Right forelimb (tissue), 1 donor: ENCODE measurements around the gene ANKRD18A.
"Not testable (repeated sequence)": the region's sequence is repeated elsewhere in the genome, so short reads cannot be mapped to it uniquely, and the experiment has no call there.

Experiments
- DNase-seq: peaks from one replicate; pipeline ENCODE4 v3.0.0-alpha.2; 2018

The ANKRD18A gene

DNA sequence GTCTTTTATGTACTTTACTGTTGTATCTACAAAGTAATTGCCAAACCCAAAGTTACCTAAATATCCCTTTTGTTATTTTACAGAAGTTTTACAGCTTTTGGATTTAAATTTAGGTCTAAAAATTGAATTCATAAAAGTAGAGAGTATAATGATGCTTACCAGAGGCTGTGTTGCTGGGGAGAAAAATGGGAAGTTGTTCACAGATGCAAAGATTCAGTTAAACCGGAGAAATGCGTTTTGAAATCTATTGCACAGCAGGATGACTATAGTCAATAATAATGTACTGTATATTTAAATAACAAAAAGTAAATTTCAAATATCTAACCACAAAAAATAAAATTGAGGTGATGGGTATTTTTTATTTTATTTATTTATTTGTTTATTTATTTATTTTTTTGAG is 2.6 kb upstream of the ANKRD18A start:
- DNase-seq: no peak

GRCh38 chr9:38622288-38622674 is 1.9 kb upstream of the ANKRD18A start:
- DNase-seq: no peak

- no peak for DNase-seq
These were observed 1.3 kb upstream of the ANKRD18A start for GRCh38 chr9:38621434-38622287.

DNA sequence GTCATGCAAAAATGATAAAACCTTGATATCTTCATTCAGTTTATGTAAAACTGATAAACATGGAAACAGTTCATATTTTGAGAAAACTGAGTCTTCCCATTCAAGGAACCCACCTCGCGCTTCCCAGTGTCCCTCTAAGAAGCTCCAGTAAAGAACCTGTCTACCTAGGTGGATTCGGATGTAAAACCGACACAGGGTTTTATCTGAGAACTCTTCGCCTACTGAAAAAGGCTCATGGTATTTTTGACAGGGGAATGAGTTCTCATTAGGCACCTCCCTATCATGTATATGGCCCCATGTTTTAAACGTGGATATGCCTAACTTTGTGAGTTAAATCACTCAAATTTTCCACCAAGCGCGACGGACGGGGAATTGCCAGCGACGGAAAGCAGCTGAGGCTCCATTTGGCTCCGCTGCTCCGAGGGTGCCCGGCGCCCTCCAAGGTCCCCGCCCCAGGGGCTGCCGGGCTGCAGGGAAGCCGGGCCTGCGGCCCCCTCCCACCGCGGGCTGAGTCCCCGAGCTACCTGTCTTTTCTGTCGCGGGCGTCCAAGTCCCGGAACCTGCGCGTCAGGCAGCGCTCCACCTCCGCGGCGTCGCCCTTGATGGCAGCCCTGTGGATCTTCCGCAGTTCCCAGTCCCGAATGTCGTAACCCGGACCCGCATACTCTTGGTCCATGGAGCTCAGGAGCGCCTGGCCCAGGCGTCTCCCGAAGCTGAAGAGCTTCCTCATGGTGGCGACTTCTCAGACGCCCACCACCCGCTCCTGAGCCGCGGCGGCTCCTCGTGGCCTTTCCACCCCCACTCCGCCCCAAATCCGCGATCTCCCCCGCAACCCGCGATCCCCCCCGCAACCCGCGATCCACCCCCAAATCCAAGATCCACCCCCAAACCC is 594 bp downstream of the ANKRD18A start:
- no peak for DNase-seq

DNA sequence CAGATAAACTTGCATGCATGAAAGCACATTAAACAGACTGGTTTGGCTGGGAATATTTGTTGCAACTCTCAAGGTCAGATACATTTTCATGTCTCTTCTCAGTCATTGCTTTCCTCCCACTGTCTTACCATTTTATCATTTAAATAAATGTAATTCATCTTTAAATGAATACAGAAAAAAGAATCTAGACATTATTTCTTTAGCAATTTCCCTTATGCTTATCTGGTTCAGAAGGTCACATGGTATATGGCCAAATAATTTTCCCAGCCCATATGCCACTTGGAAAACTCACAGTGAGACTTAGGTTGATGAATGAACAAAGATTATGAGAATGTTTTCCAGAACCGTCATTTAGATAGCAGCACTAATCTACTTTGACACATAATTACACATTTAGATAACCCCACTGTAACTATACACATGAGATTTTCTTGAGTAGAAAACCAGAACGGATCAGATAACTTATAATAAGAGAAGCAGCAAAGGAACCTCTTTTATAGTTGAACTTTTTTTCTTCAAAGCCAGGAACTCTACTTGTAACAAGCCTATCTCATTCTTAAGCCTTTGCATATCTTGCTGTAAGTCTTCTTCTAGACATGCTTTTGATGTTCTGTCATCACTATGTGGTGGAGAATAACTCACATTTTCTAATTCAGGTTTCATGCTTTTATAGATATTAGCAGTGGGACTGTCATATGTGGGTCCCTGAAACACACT is 22.2 kb downstream of the ANKRD18A start:
- DNase-seq: not testable (repeated sequence)

GRCh38 chr9:38595117-38595516 is 25.3 kb downstream of the ANKRD18A start:
- not testable (repeated sequence) for DNase-seq

DNA sequence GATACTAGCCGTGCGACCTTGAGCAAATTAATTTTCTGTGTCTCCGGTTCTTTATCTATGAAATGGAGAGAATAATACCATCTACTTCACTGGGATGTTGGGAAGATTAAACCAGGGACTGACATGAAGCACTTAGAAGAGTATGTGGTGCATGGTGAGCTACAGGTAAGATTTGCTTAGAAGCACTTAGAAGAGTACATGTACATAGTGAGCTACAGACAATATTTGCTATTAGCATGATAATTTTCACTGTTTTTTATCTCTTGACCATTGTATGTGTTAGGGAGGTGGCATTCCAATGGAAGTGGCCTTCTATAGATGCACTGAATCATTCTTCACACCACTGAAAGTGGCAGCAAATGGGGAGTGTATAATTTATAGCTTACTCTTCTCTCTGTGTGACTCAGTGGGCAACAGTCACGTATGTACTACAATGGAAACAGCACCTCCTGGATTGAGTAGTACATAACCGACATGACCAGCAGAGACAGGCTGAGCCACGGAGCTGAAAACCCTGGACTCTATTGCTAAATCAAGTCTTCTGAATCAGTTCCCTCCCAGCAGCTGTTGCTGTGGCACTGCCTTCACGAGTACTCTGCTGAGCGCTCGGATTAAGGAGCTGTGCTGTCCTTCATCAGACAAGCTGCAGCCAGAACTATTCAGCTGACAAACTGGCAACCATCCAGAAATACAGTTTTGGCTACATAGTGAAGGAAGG is 28.9 kb downstream of the ANKRD18A start:
- DNase-seq: not testable (repeated sequence)

- DNase-seq: not testable (repeated sequence)
These were observed 36.6 kb downstream of the ANKRD18A start for GRCh38 chr9:38583765-38584164.

GRCh38 chr9:38580112-38580511 is 40.3 kb downstream of the ANKRD18A start:
- not testable (repeated sequence) for DNase-seq

GRCh38 chr9:38576181-38576580 is 44.2 kb downstream of the ANKRD18A start:
- DNase-seq: not testable (repeated sequence)

- not testable (repeated sequence) for DNase-seq
These were observed 54.3 kb downstream of the ANKRD18A start for GRCh38 chr9:38566048-38566447.

DNA sequence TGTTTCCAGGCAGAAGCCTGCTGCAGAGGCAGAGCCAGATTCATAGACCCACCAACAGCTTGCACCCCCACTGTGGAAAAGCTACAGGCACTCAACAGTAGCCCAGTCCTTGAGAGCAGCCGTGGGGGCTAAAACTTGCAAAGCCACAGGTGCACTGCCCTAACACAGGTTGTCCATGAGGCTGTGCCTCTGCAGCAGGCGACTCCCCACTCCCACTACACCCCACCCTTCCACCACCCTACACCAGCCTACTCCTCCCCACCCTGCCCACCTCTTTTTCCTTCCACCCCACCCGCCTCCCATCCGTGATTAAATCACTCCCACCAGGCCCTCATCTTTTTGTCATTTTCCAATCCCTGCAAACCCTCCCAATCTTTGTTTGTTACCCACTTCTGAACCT is 55.2 kb downstream of the ANKRD18A start:
- DNase-seq: not testable (repeated sequence)

- not testable (repeated sequence) for DNase-seq
These were observed 56.5 kb downstream of the ANKRD18A start for GRCh38 chr9:38563911-38564310.

GRCh38 chr9:38561134-38561533 is 59.3 kb downstream of the ANKRD18A start:
- not testable (repeated sequence) for DNase-seq

GRCh38 chr9:38559172-38559571 is 61.2 kb downstream of the ANKRD18A start:
- not testable (repeated sequence) for DNase-seq

DNA sequence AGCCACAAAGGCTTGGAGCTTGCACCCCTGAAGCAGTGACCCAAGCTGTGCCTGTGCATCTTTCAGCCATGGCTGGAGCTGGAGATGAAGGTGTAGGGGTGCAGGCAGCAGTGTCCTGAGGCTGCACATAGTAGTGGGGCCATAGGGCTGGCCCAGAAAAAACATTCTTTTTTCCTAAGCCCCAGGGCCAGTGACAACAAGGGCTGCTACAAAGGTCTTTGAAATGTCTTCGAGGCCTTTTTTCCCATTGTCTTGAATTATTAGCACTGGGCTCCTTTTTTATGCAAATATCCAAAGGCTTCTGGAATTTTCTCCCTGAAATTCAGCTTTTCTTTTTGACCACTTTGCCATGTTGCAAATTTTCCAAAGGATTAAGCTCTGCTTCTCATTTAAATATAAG is 62.6 kb downstream of the ANKRD18A start:
- DNase-seq: not testable (repeated sequence)

GRCh38 chr9:38554966-38555365 is 65.4 kb downstream of the ANKRD18A start:
- DNase-seq: not testable (repeated sequence)

- not testable (repeated sequence) for DNase-seq
These were observed 67.4 kb downstream of the ANKRD18A start for GRCh38 chr9:38553019-38553418.

GRCh38 chr9:38546497-38547163 is 73.8 kb downstream of the ANKRD18A start:
- DNase-seq: not testable (repeated sequence)

- not testable (repeated sequence) for DNase-seq
These were observed 79.9 kb downstream of the ANKRD18A start for GRCh38 chr9:38540535-38540934.

DNA sequence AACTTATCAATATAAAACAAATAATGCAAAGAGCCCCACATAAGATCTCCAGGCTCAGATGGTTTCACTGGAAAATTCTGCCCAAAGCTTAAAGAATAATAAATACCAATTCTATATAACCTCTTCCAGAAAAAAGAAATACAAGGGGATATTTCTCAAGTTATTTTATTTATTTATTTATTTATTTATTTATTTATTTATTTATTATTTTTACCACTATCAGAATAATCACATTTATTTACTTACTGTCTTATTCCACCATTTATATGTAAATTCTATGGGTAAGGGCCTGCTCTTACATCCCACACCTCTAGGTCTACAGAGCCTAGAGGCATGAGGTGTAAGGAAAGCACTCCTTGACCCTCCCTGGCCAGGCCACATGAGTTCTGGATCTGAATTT is 91.1 kb downstream of the ANKRD18A start:
- DNase-seq: no peak

GRCh38 chr9:38527503-38527902 is 92.9 kb downstream of the ANKRD18A start:
- no peak for DNase-seq
